RCC 7860 (cell line): Measurements from ENCODE around the gene TNRC18.
A peak's percentile ranks its signal among the peaks of the same experiment; 100 is the strongest.

ENCODE experiments used
- DNase-seq: peaks from one replicate; pipeline ENCODE4 v3.0.0-alpha.2; 2015; ENCODE audit warnings: low spot score
- FAIRE-seq: peaks from 2 replicates; lab custom pipeline; 2012; peaks lifted over from hg19 to GRCh38; lab: Jason Lieb, UNC

The TNRC18 gene

DNA sequence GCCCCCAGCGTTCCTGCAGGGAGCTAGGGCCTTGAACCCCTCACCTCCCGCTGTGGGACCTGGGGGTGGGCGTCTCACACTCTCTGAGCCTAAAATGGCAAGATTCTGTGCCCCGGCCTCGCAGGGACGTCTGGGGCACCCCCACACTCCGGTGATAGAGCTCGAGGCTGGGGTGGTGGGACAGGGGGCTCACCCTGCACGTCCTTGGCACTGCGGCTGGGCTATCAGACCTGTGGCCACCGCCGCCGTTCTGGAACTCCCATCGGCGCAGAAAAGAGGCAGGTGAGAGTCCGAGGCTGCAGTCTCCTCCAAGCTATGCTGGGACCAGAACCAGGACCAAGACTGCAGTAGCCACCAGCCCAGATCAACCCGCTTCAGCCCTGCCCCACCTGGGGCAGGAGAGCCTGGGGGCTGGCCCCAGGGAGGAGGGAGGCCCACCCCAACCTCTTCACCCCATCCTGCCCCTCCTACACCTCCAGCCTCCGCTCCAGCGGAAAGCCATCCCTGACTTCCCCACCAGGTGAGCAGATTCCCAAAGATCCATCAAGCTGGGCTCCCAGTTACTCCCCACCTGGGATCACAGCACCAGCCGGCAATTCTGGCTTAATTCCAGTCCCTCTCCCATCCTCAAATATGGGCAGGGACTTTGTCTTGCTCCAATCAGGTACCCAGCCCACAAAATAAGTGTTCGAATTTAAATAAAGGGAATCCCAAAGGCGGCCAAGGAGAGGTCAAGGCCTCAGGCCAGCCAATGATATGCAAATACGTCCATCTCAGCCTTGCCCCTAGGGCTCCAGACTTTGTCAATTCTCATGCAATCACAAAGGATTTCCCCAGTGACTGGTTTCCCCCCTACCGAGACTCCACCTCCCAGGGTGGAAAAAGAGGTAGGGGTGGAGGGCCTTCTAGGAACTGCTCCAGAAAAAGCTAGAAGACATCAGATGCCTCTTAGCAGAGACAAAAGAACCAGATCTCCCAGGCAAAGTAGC lies 16.4 kb downstream of the TNRC18 start:
- FAIRE-seq (no peak), DNase-seq (no peak)

DNA sequence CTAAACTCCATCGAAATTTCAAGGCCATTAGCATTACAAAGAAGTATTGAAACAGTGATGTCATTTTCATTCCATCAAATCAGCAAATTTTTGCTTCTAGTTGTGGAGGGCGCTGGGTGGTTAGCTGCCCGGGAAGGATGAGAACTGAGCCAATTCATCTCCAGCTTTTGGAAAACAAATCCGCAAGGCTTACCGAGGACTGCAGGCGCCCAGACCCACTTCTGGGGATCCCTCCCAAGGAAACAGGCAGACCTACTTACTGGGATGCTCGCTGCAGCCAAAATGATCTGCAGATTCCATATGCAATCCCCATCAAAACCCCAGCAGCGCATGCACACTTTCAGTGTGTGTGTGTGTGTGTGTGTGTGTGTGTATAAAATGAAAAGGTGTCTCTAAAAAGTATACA lies 19.2 kb downstream of the TNRC18 start:
- DNase-seq (no peak), FAIRE-seq (no peak)

DNA sequence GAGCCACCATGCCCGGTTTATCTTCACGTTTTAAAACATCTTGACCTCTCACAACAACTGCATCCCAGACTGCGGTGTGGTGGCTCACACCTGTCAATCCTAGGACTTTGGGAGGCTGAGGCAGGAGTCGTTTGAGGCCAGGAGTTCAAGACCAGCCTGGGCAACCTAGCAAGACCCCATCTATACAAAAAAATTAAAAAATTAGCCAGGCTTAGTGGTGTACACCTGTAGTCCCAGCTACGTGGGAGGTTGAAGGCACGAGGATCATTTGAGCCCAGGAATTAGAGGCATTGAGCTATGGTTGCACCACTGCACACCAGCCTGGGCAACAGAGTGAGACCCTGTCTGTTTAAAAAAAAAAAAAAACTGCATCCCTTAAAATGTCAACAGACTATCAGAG lies 20.2 kb downstream of the TNRC18 start:
- DNase-seq (no peak), FAIRE-seq (no peak)

DNA sequence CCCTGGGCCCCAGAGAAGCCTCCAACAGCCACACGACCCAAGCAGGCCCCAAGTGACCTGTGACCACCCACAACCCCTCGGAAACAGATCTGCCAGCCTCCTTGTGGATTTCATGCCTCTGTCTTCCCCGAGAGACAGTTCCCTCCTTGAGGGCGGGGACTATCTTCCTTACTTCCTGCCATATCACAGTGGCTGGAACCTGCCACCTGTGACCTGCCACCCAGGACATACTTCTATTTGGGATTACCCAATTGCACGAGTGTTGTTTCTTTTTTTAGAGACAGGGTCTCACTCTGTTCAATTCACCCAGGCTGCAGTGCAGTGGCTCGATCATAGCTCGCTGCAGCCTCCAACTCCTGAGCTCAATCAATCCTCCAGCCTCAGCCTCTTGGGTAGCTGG lies 25.9 kb downstream of the TNRC18 start:
- no peak for DNase-seq
- no peak for FAIRE-seq

DNA sequence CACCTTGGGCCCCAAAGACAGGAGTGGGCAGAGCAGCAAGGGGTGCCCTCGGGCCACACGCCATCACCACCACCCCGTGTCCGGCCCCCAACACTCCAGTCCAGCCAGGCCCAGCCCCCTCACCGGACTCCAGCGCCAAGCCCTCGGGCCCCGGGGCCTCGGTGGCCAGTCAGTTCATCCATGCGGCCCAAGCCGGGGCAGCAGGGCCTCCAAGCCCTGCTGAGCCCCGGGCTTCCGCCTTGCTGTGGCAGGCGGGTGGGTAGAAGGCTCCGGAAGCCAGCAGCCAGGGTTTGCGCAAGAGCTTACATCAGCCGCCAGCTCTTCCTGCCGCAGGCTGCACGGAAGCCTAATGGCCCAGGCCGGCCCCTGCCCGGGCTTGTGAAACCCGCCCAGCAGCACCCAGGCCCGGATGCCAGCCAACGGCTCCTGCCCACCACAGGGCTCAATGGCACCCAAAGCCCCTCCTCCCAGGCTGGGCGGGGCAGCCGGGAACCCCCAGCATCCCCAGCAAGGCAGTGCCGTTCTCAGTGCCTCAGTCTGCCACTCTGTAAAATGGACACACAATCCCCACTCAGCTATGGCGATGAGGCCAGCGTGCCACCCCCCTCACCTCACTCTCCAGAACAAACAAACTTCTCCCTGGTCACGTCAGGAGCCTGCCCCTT lies 26.5 kb downstream of the TNRC18 start:
- FAIRE-seq = peak; percentile 81
- peak; percentile 95 for DNase-seq

DNA sequence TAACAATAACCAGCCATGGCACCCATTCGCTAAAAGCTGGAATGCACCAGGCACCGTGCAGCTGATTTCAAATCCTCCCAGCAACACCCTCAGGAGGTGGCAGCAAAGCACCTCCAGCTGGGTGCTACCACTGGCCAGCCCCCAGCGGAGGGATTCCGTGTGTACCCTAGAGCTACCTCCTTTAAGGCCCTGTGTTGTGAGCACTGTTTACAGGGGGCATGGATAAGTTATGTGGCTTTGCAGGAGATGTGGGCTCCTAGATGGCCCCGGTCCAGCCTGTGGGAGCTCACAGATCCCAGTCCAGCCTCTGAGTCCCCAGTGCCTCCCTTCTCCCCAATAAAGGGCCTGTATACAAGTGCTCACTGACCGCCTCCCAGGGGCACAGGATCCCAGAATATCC lies 27.1 kb downstream of the TNRC18 start:
- FAIRE-seq = peak; percentile 38
- peak; percentile 57 for DNase-seq

DNA sequence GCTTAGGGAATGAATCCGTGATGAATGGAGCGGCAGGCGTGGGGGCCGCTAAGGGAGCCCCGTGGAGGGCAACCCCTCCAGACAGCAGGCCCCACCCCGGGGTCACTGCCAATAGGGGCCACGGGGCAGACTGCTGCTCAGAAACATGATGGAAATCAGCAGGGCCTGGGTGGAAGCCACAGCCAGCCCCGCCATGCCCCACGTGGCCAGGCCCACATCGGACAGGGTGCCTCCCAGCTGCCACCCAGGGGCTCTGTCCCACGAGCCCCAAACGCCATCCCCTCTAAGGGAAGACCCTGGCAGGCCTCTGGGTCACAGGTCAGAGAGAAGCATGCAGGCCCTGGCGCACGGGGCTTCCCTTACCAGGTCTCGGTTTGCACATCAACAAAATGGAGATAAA lies 28.4 kb downstream of the TNRC18 start:
- no peak for DNase-seq
- no peak for FAIRE-seq

DNA sequence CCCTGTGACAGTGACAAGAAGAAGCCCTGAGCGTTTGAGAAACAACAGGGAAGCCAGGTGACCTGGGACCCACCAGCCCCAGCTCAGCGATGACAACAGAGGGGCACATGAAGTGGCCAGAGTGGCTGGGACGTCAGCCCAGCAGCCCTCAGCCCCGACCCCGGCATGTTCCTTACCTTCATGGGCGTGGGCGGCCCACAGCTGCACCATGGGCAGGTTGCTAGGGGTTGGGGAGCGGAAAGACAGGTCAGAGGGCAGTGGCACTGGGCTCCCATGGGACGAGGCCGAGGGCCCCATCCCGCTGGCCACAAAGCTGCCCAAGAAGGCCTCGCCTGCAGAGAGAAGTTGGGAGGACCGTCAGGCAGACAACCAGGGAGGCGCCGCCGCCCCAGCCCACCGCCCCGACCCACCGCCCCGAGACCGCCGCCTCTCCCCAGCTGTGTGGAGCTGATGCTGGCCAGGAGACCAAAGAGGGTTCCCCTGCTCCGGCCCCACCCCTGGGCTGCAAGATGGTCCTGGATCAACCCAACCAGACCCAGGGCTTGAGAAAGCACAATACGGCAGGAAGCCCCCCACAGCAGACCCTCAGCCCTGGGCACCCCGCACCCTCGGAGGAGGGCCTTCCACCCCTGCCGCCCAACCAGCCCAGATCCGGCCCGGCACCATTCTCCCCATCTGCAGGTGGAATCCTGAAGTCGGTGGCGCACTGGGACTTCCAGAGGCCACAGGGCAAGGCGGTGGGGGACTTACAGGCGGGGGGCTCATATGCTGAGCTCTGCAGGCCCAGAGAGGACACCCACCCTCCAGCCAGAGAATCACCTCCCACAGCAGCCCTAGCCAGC lies 29.1 kb downstream of the TNRC18 start:
- DNase-seq (no peak), FAIRE-seq (no peak)

DNA sequence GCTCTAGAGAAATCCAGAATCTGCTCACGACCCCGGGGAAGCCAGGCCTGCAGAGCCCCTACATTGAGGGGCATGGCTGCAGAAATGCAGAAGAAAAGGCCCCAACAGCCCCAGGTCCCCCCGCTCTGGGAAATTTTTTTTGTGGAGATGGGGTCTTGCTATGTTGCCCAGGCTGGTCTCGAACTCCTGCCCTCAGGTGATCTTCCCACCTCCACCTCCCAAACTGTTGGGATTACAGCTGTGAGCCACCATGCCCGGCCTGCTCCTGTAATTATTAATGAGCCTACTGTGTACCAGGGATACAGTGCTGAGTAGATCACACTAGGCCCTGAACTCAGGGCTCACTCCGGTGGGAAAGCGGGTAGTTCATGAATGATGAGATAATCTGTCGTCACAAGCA lies 29.9 kb downstream of the TNRC18 start:
- DNase-seq (no peak), FAIRE-seq (no peak)

DNA sequence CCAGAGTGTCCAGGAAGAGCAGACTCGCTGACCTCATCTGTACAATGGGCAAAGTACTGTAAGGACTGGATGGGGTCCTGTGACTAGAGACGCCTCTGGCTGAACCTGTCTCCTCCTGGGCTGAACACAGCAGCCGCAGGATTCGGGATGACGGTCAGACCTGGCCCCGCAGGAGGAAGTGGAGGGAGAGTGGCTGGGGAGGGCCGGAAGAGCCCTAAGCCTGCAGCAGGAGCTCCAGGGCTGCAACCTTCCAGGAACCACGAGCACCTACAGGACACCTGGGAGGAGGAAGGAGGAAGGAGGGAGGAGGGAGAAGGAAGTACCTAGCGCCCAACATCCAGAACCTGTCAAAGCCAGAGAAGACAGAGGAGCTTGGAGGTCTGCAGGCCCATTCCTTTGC lies 30.3 kb downstream of the TNRC18 start:
- DNase-seq (no peak), FAIRE-seq (no peak)

DNA sequence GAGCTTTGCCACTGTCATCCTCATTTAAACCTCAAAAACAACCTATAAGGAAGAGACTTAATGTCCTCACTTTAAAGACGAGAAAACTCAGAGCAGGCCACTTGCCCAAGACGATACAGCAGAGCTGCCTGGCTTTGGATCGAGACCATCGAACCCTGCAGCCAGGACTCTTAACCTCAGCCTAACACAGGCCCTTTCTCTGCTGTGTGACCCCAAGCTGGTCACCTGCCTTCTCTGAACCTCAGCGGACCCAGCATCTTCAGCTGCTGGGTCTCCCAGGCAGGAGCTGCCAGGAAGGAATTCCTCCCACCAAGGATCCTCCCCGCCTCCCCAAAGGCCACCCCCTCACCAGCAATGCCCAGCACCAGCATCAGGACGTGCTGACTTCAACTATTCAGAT lies 32.7 kb downstream of the TNRC18 start:
- FAIRE-seq = no peak

DNA sequence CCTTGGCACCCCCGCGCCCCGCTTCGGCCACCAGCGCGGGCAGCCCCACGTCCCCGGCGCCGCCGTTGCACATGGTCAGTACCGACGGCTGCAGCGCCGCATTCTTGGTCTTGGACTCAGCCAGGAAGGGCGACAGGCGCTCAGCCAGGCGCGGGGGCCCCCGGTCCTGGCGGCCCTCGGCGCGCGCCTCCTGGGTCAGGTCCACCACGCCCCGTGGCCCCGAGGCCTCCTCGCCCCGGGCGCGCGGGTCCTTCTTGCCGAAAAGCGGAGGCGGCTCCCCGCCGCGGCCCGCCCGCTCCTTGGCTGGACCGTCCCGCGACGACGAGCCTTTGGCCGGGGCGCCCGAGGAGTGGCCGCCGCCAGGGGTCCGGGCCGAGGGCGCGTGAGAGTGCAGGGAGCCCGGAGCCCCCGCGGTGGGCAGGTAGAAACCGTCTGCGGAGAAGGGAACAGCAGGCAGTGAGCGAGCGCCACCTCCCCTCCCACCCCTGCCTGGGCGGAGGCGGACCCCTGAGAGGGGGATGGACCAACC lies 34.7 kb downstream of the TNRC18 start:
- no peak for FAIRE-seq
- DNase-seq = no peak

More for the DNA sequence above, 32.7 kb downstream of the TNRC18 start:
- no peak for DNase-seq

DNA sequence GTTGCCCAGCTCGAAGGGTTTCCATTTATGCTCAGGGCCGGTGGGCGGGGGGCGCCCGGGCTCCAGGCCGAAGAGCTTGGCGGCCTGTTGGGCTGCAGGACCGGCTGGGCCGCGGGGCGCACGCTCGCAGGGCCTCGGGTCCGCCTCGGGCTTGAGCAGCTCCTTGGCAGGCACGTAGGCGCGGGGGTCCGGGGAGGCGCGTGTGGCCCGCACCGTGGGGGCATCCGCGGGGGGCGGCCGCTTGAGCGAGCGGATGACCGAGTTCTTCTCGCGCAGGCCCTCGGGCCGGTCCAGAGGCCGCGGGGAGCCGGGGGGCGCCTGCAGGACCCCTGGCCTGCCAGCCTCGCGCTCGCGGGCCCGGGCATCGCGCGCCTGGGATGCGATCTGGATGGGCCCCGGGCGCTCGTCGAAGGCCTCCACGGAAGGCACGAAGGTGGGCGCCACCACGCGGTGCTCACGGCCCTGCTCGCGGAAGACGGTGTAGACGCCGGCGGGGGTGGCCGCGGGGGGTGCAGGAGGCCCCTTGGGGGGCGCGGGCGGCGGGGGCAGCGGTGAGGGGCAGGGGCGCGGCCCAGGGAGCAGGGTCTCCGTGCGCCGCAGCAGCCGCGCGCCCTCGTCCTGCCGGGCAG lies 35.2 kb downstream of the TNRC18 start:
- FAIRE-seq = no peak

DNA sequence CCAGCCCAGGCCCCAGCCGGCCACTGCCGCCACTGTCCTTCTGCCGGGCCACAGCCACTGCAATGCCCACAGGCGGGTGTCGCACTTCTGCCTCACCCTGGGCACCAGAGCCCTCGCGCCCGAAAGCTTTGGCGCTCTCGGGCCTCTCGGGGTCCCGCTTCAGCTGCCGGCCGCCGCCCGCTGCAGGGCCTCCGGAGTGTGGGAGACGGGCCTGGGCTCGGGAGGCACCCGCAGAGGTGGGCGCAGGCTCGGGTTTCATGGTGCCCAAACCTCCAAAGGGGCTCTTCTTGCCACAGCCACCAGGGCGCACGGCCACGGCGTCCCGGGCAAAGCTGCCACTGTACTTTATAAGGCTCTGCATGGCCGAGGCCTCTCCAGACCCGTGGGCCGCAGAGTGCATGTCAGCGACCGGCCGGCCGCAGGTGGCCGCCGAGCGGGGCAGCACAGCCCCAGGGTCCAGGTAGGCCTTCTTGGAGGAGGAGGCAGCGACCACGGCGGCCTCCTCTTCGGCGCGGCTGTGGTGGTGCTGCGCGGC lies 35.9 kb downstream of the TNRC18 start:
- no peak for DNase-seq
- FAIRE-seq = no peak

More for the DNA sequence above, 35.2 kb downstream of the TNRC18 start:
- no peak for DNase-seq

DNA sequence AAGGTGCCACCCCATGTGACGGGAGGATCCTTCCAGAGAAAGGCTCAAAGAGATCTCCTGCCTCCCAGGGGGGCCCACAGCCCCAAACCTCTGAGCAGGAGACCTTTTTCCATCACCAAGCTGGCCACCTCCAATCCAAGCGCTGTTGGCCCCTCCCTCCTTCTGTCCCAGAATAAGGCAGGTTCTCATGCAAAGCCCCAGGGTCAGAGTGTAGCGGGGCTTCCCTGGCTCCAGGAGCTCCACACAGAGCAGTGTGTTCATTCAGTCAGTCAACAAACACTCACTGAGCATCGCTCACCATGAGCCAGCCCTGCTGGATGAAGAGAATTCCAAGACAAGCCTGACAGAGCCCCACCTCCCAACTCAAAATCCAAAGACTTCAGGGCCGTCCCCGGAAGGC lies 39.0 kb downstream of the TNRC18 start:
- DNase-seq (no peak), FAIRE-seq (no peak)

DNA sequence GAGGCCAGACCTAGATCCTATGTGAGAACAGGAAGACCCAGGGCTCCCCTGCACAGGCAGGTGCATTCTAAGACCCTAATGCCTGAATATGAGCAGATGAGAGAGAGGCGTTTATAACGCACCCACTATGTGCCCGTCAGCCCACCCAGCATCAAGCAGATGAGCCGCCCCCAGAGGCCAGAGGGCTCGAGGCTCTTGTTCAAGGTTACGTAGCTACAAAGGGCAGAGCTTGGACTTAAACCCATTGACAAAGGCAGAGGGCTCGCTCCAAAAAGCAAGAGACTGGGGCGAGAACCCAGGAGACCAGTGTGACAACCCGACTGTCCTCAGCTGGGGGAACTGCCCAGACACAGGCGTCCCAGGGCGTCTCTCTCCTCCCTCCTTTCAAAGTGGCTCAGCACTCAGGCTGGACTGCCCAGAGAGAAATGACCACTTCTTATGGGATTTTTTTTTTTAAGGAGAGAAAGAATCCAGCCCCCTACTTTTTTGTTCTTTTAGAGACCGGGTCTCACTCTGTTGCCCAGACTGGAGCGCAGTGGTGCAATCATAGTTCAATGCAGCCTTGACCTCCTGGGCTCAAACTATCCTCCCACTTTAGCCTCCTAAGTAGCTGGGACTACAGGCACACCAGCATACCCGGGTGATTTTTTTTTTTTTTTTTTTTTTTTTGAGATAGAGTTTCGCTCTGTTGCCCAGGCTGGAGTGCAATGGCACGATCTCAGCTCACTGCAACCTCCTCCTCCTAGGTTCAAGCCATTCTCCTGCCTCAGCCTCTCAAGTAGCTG lies 40.1 kb downstream of the TNRC18 start:
- no peak for DNase-seq
- no peak for FAIRE-seq

DNA sequence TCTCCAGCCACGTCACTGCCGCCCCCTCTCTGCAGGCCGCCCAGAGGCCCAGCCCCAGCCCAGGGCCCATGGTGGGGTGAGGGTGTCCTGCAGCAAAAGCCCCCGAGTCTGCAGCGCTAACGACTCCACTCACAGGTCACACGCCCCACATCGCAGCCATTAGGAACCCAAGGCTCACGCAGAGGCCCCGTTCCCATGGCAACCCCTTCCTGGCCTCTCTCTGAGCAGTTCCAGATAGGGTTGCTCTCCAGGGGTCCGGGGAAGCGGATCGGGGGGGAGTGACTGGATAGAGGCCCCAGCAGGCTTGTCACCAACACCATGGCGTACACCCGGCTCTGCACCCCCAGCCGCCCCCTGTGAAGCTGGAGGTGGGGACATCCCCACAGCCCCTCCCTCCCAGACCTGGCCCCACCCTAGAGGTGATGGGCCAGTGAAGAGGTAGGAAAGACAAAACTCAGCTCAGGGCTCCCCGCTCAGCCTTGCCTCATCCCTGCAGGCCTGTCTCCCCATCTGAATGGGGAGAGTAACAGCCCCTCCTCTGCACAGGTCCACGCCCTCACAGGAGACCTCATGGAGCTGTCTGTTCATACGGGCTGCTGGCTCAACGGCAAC lies 41.2 kb downstream of the TNRC18 start:
- DNase-seq (no peak), FAIRE-seq (no peak)

DNA sequence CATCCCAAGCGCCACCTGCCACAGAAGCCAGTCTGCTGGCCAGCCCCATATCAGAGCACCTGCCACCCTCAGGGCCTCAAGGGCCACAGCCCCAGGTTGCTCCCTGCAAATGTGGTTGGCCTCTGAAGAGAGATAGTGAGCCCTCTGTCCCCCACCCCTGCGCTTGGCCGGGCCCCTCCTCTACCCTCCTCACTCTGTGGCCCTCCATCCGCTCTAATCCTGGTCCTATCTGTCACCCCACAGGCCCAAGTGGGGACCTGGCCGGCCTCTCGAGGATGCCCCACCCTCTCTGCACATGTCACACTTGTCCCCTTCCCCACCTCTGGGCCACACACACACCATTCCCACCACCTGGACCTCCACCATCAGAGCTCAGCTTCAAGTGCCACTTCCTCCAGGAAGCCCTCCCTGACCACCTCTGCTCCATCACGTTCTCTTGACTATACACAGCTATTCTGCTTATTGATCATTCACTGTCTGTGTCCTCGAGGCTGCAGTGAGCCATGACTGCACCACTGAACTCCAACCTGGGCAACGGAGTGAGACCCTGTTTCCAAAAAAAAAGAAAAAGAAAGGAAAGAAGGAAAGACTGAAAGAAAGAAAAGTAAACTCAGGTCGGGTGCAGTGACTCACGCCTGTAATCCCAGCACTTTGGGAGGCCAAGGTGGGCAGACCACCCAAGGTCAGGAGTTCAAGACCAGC lies 42.4 kb downstream of the TNRC18 start:
- DNase-seq = no peak

More for the DNA sequence above, 42.4 kb downstream of the TNRC18 start:
- FAIRE-seq = no peak
